WI38 (cell line): ENCODE results near the gene EDN2.

Experiments used
- H3K4me3 ChIP-seq: 2 replicates; pipeline ENCODE4 v1.5.1; 2011; ENCODE audit warnings: low read depth, mild to moderate bottlenecking, control low read depth, low read length
- CTCF ChIP-seq: IDR thresholded peaks from 2 replicates; pipeline ENCODE4 v1.5.1; 2012; ENCODE audit warnings: low read depth, mild to moderate bottlenecking, control low read depth, low read length

Gene EDN2

GRCh38 chr1:41486053-41486370, 1.5 kb upstream of the EDN2 start:
- TF ChIP-seq CTCF, result no peak
- no peak overlapping the region for H3K4me3 ChIP-seq

- no peak for TF ChIP-seq CTCF
- no peak overlapping the region for H3K4me3 ChIP-seq
Observed at GRCh38 chr1:41485605-41486004, 1.1 kb upstream of the EDN2 start.

- no peak overlapping the region for H3K4me3 ChIP-seq
- TF ChIP-seq CTCF, result no peak
Observed at GRCh38 chr1:41483960-41484401, 502 bp downstream of the EDN2 start.

GRCh38 chr1:41483001-41483850, 1.3 kb downstream of the EDN2 start:
- no peak for TF ChIP-seq CTCF
- H3K4me3 ChIP-seq, result no peak overlapping the region

GRCh38 chr1:41482001-41482765, 2.3 kb downstream of the EDN2 start:
- no peak overlapping the region for H3K4me3 ChIP-seq
- TF ChIP-seq CTCF, result no peak

GRCh38 chr1:41481109-41481775, 3.2 kb downstream of the EDN2 start:
- TF ChIP-seq CTCF, result no peak
- no peak overlapping the region for H3K4me3 ChIP-seq
